Activated CD8-positive, alpha-beta memory T cell treated with anti-CD3 and anti-CD28 coated beads, Interleukin-2, amount 50 U/mL, for 4 hours (primary cell): Measurements from ENCODE around the gene OR6B2.
"Not testable (repeated sequence)": the region's sequence is repeated elsewhere in the genome, so short reads cannot be mapped to it uniquely, and the experiment has no call there.

Source experiments
- DNase-seq: peaks from one replicate; pipeline ENCODE4 v3.0.0-alpha.2; 2020

The OR6B2 gene

GRCh38 chr2:240030379-240031094 is at the start of gene OR6B2:
Gene OR6B2, minus strand, starts transcription at chr2:240030429. Its CDS starts 0 bp downstream, at chr2:240030429.
- DNase-seq: no peak

GRCh38 chr2:240078631-240079030 is 48.4 kb upstream of the OR6B2 start:
- no peak for DNase-seq

- DNase-seq: no peak
These were observed 47.2 kb upstream of the OR6B2 start for GRCh38 chr2:240077442-240077841.

GRCh38 chr2:240074545-240074944 is 44.3 kb upstream of the OR6B2 start:
- DNase-seq: no peak

GRCh38 chr2:240070907-240071306 is 40.7 kb upstream of the OR6B2 start:
- no peak for DNase-seq

- DNase-seq: no peak
These were observed 39.6 kb upstream of the OR6B2 start for GRCh38 chr2:240069829-240070228.

GRCh38 chr2:240068193-240068592 is 38.0 kb upstream of the OR6B2 start:
- DNase-seq: no peak

GRCh38 chr2:240066489-240066888 is 36.3 kb upstream of the OR6B2 start:
- DNase-seq: no peak

- no peak for DNase-seq
These were observed 34.7 kb upstream of the OR6B2 start for GRCh38 chr2:240064898-240065297.

- peak; percentile 47 for DNase-seq
These were observed 30.9 kb upstream of the OR6B2 start for GRCh38 chr2:240060977-240061591.

GRCh38 chr2:240056678-240057077 is 26.4 kb upstream of the OR6B2 start:
- no peak for DNase-seq

- no peak for DNase-seq
These were observed 25.1 kb upstream of the OR6B2 start for GRCh38 chr2:240055177-240055917.

GRCh38 chr2:240053173-240054155 is 23.2 kb upstream of the OR6B2 start, which contains the start of gene OR6B3:
Gene OR6B3, minus strand, starts transcription at chr2:240053521.
- DNase-seq: no peak

- no peak for DNase-seq
These were observed 22.3 kb upstream of the OR6B2 start for GRCh38 chr2:240052524-240052923.

- DNase-seq: no peak
These were observed 21.5 kb upstream of the OR6B2 start for GRCh38 chr2:240051697-240052096.

GRCh38 chr2:240050278-240050677 is 20.0 kb upstream of the OR6B2 start:
- DNase-seq: no peak

GRCh38 chr2:240048237-240048636 is 18.0 kb upstream of the OR6B2 start:
- DNase-seq: no peak

GRCh38 chr2:240045098-240045497 is 14.9 kb upstream of the OR6B2 start:
- no peak for DNase-seq

GRCh38 chr2:240044096-240044495 is 13.9 kb upstream of the OR6B2 start:
- DNase-seq: not testable (repeated sequence)

- no peak for DNase-seq
These were observed 13.2 kb upstream of the OR6B2 start for GRCh38 chr2:240043279-240043989.

GRCh38 chr2:240042740-240043139 is 12.5 kb upstream of the OR6B2 start:
- DNase-seq: no peak

GRCh38 chr2:240041363-240041762 is 11.1 kb upstream of the OR6B2 start:
- no peak for DNase-seq
